ENCODE data around the gene NDUFV3. TPM values are rescaled to one million over a fixed set of nuclear protein-coding genes. Genes with fewer than 3 reads are reported as not detected.

NDUFV3 gene
- total and polyA plus RNA-seq, 2 experiments from 2014 or later = 51.5 to 71.2 TPM

DNA sequence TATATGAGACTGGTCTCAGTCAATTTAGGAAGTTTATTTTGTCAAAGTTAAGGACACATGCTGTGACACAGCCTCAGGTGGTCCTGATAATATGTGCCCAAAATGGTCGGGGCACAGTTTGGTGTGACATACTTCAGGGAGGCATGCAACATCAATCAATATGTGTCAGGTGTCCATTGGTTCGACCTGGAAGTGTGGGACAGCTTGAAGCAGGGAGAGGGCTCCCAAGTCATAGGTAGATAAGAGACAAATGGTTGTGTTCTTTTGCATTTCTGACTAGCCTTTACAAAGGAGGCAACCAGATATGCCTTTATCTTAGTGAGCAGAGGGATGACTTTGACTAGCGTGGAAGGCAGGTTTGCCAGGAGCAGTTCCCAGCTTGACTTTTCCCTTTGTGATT, 36.9 kb downstream of the NDUFV3 start (continued):
- no peak for TF ChIP-seq ZNF114 (CRISPR knock-in tag; IDR thresholded peaks at IDR 0.05)
- TF ChIP-seq, protein P1, sequence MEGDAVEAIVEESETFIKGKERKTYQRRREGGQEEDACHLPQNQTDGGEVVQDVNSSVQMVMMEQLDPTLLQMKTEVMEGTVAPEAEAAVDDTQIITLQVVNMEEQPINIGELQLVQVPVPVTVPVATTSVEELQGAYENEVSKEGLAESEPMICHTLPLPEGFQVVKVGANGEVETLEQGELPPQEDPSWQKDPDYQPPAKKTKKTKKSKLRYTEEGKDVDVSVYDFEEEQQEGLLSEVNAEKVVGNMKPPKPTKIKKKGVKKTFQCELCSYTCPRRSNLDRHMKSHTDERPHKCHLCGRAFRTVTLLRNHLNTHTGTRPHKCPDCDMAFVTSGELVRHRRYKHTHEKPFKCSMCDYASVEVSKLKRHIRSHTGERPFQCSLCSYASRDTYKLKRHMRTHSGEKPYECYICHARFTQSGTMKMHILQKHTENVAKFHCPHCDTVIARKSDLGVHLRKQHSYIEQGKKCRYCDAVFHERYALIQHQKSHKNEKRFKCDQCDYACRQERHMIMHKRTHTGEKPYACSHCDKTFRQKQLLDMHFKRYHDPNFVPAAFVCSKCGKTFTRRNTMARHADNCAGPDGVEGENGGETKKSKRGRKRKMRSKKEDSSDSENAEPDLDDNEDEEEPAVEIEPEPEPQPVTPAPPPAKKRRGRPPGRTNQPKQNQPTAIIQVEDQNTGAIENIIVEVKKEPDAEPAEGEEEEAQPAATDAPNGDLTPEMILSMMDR (conservative IDR thresholded peaks at IDR 0.05; ENCODE audit: low read depth in 2 of 2) = no peak
- no peak for TF ChIP-seq JUNB (IDR thresholded peaks at IDR 0.05; ENCODE audit: unreplicated experiment)

- peaks cover 14% of the 10 kb centered on the region for H3K4me1 ChIP-seq (ENCODE audit: insufficient read depth)
- peak overlapping the region; percentile 86 for H3K27ac Mint-ChIP-seq
- peak overlapping the region; percentile 65; the same call in 1 of the 2 replicates for H3K27ac ChIP-seq (ENCODE audit: low read depth)
- H3K79me2 ChIP-seq (replicated peaks; ENCODE audit: insufficient read depth) = no peaks in the 10 kb centered on the region; the same call in 1 of the 2 replicates
- H4K20me1 ChIP-seq (replicated peaks; ENCODE audit: insufficient read depth) = no peaks in the 10 kb centered on the region
- peaks cover 10% of the 10 kb centered on the region; the same call in 1 of the 2 replicates for H3F3A ChIP-seq (replicated peaks; ENCODE audit: low read depth)
- 0 out of 2 replicates have a peak, but pooled peaks cover 5% of the 10 kb centered on the region for H3K9me2 ChIP-seq (ENCODE audit: insufficient read depth)
- H3K27me3 Mint-ChIP-seq (ENCODE audit: insufficient read depth, low read depth, poor library complexity) = peaks cover 11% of the 10 kb centered on the region
- no peak overlapping the region for H3K4me3 ChIP-seq
- no peaks in the 10 kb centered on the region for H3K36me3 ChIP-seq (ENCODE audit: insufficient read depth)
- H3K4me3 Mint-ChIP-seq = no peak overlapping the region
- no peaks in the 10 kb centered on the region for H3K27me3 ChIP-seq (ENCODE audit: insufficient read depth)
- no peaks in the 10 kb centered on the region for H3K9me3 Mint-ChIP-seq
- DNase-seq (ENCODE audit: low spot score) (no peak), ATAC-seq (no peak)
- H3K36me3 Mint-ChIP-seq (ENCODE audit: low read depth) = peaks cover 8% of the 10 kb centered on the region
- H3K4me1 Mint-ChIP-seq = peaks cover 47% of the 10 kb centered on the region
- no peak overlapping the region for H2AFZ ChIP-seq
- H3K4me2 ChIP-seq = no peak overlapping the region
- no peak for TF ChIP-seq JUNB (IDR thresholded peaks at IDR 0.05; ENCODE audit: unreplicated experiment)
- no peak for TF ChIP-seq ZNF331 (CRISPR knock-in tag; IDR thresholded peaks at IDR 0.05; ENCODE audit: low read depth)
- TF ChIP-seq, protein P1 (conservative IDR thresholded peaks at IDR 0.05; ENCODE audit: low read depth in 2 of 2) = no peak
- no peak for TF ChIP-seq ZNF114 (CRISPR knock-in tag; IDR thresholded peaks at IDR 0.05)
- no peak for TF ChIP-seq REST (IDR thresholded peaks at IDR 0.05; ENCODE audit: unreplicated experiment)
- no peak for TF ChIP-seq EZH2phosphoT487 (IDR thresholded peaks at IDR 0.05; ENCODE audit: unreplicated experiment)
- TF ChIP-seq NANOG (IDR thresholded peaks at IDR 0.05; ENCODE audit: borderline replicate concordance) = no peak
- TF ChIP-seq CREB1 (CRISPR knock-in tag; IDR thresholded peaks at IDR 0.05; ENCODE audit: low read depth) = no peak
- TF ChIP-seq, protein P2, sequence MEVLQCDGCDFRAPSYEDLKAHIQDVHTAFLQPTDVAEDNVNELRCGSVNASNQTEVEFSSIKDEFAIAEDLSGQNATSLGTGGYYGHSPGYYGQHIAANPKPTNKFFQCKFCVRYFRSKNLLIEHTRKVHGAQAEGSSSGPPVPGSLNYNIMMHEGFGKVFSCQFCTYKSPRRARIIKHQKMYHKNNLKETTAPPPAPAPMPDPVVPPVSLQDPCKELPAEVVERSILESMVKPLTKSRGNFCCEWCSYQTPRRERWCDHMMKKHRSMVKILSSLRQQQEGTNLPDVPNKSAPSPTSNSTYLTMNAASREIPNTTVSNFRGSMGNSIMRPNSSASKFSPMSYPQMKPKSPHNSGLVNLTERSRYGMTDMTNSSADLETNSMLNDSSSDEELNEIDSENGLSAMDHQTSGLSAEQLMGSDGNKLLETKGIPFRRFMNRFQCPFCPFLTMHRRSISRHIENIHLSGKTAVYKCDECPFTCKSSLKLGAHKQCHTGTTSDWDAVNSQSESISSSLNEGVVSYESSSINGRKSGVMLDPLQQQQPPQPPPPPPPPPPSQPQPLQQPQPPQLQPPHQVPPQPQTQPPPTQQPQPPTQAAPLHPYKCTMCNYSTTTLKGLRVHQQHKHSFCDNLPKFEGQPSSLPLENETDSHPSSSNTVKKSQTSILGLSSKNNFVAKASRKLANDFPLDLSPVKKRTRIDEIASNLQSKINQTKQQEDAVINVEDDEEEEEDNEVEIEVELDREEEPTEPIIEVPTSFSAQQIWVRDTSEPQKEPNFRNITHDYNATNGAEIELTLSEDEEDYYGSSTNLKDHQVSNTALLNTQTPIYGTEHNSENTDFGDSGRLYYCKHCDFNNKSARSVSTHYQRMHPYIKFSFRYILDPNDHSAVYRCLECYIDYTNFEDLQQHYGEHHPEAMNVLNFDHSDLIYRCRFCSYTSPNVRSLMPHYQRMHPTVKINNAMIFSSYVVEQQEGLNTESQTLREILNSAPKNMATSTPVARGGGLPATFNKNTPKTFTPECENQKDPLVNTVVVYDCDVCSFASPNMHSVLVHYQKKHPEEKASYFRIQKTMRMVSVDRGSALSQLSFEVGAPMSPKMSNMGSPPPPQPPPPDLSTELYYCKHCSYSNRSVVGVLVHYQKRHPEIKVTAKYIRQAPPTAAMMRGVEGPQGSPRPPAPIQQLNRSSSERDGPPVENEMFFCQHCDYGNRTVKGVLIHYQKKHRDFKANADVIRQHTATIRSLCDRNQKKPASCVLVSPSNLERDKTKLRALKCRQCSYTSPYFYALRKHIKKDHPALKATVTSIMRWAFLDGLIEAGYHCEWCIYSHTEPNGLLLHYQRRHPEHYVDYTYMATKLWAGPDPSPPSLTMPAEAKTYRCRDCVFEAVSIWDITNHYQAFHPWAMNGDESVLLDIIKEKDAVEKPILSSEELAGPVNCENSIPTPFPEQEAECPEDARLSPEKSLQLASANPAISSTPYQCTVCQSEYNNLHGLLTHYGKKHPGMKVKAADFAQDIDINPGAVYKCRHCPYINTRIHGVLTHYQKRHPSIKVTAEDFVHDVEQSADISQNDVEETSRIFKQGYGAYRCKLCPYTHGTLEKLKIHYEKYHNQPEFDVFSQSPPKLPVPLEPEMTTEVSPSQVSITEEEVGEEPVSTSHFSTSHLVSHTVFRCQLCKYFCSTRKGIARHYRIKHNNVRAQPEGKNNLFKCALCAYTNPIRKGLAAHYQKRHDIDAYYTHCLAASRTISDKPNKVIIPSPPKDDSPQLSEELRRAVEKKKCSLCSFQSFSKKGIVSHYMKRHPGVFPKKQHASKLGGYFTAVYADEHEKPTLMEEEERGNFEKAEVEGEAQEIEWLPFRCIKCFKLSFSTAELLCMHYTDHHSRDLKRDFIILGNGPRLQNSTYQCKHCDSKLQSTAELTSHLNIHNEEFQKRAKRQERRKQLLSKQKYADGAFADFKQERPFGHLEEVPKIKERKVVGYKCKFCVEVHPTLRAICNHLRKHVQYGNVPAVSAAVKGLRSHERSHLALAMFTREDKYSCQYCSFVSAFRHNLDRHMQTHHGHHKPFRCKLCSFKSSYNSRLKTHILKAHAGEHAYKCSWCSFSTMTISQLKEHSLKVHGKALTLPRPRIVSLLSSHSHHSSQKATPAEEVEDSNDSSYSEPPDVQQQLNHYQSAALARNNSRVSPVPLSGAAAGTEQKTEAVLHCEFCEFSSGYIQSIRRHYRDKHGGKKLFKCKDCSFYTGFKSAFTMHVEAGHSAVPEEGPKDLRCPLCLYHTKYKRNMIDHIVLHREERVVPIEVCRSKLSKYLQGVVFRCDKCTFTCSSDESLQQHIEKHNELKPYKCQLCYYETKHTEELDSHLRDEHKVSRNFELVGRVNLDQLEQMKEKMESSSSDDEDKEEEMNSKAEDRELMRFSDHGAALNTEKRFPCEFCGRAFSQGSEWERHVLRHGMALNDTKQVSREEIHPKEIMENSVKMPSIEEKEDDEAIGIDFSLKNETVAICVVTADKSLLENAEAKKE (CRISPR knock-in tag; IDR thresholded peaks at IDR 0.05) = no peak
- no peak for TF ChIP-seq EZH2 (IDR thresholded peaks at IDR 0.05; ENCODE audit: low read depth, unreplicated experiment)
These were observed 38.6 kb downstream of the NDUFV3 start for GRCh38 chr21:42931560-42932235.

Measured in GM23338 (cell line).